HG03135 (cell line): ENCODE data around the gene HNRNPUL2.

Experiments
- ATAC-seq: cut with Tn5 transposase; IDR thresholded peaks from one replicate; pipeline ENCODE4 v1.9.1; 2021; ENCODE audit warnings: mild to moderate bottlenecking, moderate library complexity; ENCODE audit not compliant: unreplicated experiment

HNRNPUL2 gene

GRCh38 chr11:62671608-62672389 is 55.5 kb downstream of the HNRNPUL2 start, which contains the start of the genes LBHD1 and UQCC3:
Gene LBHD1 (minus strand): TSS chr11:62672267. CDS start chr11:62670031, 2,236 bp downstream.
Gene UQCC3 (plus strand): TSS chr11:62671673. CDS start chr11:62671746, 73 bp downstream.
- peak; percentile 58 for ATAC-seq

- ATAC-seq: peak; percentile 8
Measured at GRCh38 chr11:62671236-62671607, 56.0 kb downstream of the HNRNPUL2 start.

- no peak for ATAC-seq
Measured at GRCh38 chr11:62669420-62670161, 57.7 kb downstream of the HNRNPUL2 start.

GRCh38 chr11:62667460-62667859 is 59.8 kb downstream of the HNRNPUL2 start:
- no peak for ATAC-seq

- no peak for ATAC-seq
Measured at GRCh38 chr11:62666259-62666926, 60.9 kb downstream of the HNRNPUL2 start.

GRCh38 chr11:62665599-62666258 is 61.5 kb downstream of the HNRNPUL2 start:
- ATAC-seq: peak; percentile 3

GRCh38 chr11:62665075-62665598 is 62.1 kb downstream of the HNRNPUL2 start, which contains the start of the genes C11orf98 and CSKMT:
Gene C11orf98 (minus strand): TSS chr11:62665210. CDS start chr11:62665169, 41 bp downstream.
Gene CSKMT (plus strand): TSS chr11:62665312. CDS start chr11:62665880, 568 bp downstream.
- ATAC-seq: peak; percentile 79

GRCh38 chr11:62664405-62665074 is 62.7 kb downstream of the HNRNPUL2 start:
- ATAC-seq: peak; percentile 39
